OCI-LY1 (cell line): Measurements from ENCODE around the gene IL16.

Source experiments
- CTCF ChIP-seq: fragments of 200-600 bp; sonication (generic), shearing (Covaris generic); IDR thresholded peaks from 2 replicates; pipeline ENCODE4 v1.5.1; 2017; ENCODE audit warnings: mild to moderate bottlenecking, antibody characterized with exemption, low read length, moderate library complexity, mixed read lengths
- EZH2 ChIP-seq: fragments of 200-600 bp; sonication (generic), shearing (Covaris generic); IDR thresholded peaks from 2 replicates; pipeline ENCODE4 v1.8.0; 2017; ENCODE audit warnings: borderline replicate concordance, mixed run types, mild to moderate bottlenecking, antibody characterized with exemption, low read length, moderate library complexity, mixed read lengths

- TF ChIP-seq EZH2 (no peak), CTCF (no peak)
Measured at GRCh38 chr15:81261172-81261811, 64.6 kb downstream of the IL16 start.
